Endometrium (tissue), 2 donors: Measurements from ENCODE around the gene UPK1B.

Experiments used
- FAIRE-seq: peaks from 2 replicates; lab custom pipeline; 2012; peaks lifted over from hg19 to GRCh38; lab: Jason Lieb, UNC
- donor health status: control.
- donor health status: control.

UPK1B gene

GRCh38 chr3:119176778-119177177, 3.4 kb downstream of the UPK1B start:
- FAIRE-seq = no peak

DNA sequence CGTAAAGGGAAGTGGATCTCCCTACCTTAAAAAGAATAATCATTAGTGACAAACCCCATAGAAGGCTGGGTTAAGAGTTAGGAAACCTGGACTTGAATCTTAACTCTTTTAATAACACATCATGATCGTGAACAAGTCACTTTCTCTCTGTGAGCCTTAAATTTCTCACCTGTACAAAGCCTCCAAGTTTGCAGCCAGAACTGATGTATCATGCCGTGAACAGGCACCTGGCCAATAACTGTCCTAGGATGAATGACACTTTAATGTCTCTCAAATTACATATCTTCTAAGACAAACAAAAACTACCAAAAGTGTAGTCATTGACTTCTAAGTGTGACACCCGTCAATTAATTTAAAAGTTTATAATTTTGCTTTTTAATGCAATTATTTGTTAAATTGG, 3.9 kb downstream of the UPK1B start:
- FAIRE-seq = no peak

GRCh38 chr3:119181765-119182164, 8.4 kb downstream of the UPK1B start:
- no peak for FAIRE-seq

GRCh38 chr3:119184111-119184510, 10.7 kb downstream of the UPK1B start:
- no peak for FAIRE-seq

DNA sequence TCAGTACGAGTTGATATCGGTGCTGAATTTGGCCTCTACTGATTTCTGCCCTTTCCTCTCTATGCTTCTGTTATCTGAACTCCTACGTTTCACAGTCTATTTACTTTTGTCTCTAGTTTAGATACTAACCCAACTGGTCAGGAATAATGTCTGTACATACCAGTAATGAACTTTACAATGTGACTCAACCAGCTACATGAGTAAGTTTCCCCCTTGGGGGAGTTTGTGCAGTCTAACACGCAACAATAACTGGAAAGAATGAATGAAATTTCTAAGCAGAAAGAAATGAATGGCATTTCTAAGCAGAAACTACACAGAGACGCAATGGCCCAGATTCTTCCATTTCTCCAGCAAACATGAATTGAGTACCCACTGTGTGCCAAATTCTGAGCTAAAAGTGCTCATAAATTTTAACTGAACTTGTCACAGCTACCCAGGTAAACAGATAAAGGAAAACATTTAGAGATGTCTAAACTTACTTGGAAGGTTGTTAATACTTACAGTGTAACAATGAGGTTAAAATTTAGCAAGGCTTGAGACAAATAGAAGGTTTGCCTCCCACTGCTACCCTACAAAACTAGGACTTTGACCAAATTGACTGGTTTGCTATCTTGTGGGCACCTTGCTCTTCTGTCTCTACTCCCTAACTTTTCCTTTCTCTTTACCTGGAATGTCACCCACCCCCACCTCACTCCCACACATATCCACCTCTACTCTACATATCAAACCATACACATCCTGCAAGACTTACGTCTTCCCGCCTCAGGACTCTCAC, 11.6 kb downstream of the UPK1B start:
- FAIRE-seq = no peak

DNA sequence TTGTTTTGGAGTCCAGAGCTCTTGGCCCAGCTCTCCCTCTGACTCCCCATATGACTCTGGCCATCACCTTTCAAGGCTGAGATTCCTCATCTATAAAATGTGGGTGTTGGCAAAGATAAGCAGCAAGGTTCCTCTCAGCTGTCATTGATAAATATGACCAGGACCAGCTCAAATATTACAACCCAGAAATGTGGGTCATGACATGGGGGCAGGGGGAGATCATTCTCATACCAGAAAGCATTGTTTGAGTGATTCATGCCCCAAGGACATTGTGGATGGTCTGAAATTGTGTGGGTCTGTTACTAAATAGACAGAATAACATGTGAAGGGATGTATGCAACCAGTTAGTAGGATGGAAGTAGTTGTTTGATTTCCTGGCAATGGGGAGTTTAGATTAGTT, 13.9 kb downstream of the UPK1B start:
- no peak for FAIRE-seq

DNA sequence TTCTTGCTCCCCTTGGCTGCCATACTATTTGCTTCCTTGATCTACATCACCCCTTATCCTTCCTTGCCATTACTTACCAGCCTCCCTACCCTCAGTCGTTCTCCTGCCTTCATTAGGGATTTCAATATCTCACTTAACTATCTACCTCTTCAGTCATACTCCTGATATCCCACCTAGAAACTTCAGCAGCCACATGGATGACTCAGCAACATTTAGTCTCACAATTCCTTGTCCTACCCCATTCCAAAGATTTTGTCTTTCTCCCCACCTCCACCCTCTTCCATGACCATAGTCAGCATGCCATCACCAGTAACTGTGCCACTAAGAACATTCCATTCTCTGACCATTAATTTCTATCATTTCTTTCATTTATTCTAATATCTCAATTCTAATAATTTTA, 18.4 kb downstream of the UPK1B start:
- FAIRE-seq = no peak

DNA sequence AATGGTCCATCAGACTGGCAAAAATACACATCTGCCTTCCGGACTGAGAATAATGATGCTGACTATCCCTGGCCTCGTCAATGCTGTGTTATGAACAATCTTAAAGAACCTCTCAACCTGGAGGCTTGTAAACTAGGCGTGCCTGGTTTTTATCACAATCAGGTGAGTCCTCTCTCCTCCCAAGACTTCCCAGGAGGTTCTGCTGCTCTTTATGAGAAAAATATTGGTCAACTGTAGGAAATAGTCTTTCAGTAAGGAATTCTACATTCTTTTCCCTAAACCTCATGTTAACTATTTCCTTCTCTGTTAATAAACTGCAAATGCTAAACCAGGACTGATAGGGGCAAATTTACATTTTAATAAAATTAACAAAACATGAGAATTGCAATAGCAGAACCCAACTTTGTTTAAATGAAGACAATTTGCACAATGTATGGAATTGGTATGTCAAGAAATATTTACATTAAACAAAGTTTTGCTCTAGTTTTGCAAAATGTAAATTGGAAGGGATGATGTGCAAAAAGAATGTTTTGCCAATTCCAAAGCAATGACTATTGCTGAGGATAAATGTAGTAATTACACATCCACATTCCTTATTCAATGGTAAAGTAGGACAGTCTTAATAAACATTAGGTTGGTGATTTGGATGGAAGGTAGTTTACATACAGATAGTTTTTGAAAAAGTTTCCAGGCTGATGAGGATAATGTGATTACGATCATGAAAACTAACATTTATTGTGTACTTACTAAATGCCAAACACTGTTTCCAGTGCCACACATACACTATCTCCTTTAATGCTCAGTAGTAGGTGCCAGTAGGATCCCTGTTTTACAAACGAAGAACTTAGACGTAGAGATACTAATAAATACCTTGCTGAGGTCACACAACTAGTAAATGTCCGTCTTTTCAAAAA, 21.1 kb downstream of the UPK1B start:
- no peak for FAIRE-seq

DNA sequence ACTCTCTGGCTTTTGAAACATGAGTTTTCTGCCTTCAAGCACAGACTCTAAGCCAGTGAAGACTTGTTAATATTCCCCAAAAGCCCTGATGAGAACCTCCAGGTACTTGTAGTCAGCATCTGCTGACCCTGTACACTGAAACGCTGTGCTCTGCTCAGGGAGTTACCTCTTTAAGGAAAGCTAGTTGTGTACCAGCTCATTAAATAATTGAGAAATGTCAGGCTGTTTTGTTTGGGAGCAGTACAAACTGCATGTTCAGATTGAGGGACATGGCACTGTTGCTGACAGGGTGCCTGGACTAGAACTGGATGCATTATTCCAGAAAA, 21.7 kb downstream of the UPK1B start:
- no peak for FAIRE-seq

DNA sequence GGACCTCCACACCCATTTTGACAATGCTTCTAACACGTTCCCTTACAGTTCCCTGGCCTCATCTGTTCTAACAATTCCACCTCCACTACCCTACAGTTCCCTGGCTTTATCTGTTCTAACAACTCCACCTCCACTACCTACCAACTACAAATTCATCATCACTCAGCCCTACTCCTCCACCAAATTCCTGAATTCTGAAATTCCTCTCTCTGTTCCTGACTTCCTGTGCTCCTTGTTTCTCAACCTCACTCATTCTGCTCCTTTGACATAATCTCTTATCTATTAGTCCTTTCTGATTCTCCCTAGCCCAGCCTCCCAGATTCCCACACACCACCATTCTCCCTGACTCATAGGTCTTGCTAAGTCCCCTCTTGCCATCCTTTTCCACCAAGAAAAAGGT, 22.5 kb downstream of the UPK1B start:
- FAIRE-seq = no peak

- FAIRE-seq = no peak
Measured at GRCh38 chr3:119205209-119205608, 31.8 kb downstream of the UPK1B start.

DNA sequence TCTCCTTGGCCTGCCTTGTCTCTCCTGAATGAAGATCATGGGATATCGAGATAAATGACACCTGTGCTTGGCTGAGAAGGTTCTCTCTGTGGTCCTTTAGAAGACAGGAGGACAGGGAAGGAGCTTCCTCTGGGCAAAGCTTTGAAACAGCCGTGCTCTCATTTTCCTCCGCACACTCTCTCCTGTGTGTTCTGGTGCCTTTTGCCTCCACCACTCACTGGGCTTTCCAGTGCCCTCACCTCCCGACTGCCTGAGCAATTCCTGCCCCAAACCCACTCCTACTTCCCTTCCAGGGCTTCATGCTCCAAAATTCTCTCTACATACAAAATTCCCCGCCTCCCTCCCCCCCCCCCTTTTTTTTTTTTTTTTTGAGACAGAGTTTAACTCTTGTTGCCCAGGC, 32.3 kb downstream of the UPK1B start:
- FAIRE-seq = no peak

DNA sequence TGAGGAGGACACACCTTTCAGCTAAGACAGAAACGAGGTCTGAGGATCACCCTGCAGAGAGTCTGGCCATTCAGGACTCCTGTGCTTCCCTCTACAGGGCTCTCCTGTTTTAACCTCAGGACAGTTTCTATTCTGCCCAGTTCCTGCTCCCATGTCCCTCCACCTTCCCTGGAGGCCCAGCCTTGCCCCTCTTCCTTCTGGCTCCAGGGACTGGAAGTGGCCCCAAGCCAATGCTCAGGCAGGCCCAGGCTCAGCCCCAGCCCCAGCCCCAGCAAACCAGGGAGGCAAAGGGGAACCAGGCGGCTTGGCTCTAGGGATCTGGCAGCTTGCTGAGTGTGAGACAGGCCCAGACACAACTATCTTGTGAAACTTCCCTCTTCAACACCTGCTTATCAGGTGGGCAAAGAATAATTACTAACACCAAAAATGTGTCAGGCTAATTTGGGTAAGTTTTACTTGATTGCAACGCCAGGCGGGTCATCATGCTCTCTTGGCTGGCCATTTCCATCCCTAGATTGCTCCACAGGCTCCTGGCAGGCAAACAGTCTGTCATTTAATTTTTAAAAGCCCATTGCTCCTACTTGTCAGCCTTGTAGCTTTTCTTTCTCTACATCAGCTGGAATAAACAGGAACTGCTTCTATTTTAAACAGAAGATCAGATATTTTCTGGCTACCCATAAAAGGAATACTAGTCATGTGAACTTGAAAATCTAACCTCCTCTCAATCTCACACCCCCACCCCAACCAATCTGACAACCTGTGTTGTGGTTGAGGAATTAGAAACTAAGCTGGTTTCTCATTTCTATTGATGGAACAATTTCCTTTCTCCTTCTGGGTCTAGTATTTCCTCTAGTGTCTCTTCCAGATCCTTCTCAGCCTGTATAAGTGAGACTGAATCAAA, 33.5 kb downstream of the UPK1B start:
- FAIRE-seq = no peak

DNA sequence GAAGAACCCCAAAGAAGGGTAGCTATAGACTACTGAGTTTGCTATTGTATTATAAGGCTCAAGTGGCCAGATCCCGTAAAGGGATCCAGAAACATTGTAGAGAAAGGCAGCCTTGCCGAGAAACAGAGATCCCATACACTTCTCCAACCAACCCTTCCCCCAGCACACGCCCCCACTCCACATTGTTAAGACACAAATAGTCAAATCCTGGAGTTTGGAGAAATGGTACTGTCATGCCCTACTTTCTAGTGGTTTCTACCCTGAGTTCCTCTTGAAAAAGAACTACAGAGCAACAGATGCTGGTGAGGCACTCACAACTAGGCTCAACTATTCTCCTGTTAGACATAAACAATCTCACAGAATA, 34.1 kb downstream of the UPK1B start:
- FAIRE-seq = no peak

DNA sequence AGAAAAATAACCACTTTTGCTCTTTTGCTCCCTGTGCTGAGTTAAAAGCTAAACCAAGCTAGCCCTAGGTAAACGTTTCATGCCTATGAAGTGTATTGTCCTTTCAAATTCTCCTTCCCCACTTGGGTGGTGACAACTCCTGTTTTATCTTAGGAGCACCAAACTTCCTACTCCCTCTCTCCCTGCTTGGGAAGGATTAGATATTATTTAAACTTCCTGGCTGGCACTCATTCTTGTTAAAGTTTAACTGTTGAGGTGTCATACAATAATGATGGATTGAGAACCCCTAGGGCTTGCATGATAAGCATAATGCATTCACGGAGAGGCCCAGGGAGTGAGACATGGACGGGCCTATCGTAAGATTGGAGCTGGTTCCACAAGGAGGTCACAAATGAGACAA, 37.8 kb downstream of the UPK1B start:
- FAIRE-seq = no peak

- FAIRE-seq = no peak
Measured at GRCh38 chr3:119211803-119212202, 38.4 kb downstream of the UPK1B start.

GRCh38 chr3:119219069-119219468, 45.7 kb downstream of the UPK1B start:
- no peak for FAIRE-seq

GRCh38 chr3:119220198-119220597, 46.8 kb downstream of the UPK1B start:
- FAIRE-seq = no peak

DNA sequence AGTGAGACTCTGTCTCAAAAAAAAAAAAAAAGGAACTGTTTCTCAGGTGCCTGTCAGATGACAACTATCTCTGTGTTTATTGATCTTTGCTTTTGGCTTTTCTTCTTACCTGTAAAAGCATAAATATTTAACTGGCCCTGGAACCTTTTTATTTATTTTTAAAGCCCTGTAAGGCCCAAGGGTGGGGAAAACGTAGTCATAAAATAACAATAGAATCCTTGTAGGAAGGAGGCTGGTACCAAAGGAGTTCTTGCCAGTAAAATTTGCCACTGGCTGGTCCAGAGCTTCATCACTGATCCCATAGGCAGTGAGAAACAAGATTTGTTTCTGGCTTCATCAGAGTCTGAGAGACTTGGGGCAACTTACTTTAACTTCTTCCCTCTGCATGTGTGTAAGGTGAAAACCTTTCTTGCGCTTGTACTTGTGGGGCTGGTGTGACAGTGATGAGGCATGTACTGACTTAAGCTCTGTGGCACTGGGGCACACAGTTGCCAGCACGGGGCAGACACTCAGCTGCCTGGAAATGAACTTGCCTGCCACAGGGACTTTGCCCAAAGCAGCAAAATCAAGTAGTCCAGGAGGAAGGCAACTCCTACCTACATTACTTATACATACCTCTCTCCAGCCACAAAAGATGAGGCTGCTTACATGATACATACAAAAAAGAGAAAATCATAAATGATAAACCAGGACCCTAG, 47.7 kb downstream of the UPK1B start:
- FAIRE-seq = no peak

DNA sequence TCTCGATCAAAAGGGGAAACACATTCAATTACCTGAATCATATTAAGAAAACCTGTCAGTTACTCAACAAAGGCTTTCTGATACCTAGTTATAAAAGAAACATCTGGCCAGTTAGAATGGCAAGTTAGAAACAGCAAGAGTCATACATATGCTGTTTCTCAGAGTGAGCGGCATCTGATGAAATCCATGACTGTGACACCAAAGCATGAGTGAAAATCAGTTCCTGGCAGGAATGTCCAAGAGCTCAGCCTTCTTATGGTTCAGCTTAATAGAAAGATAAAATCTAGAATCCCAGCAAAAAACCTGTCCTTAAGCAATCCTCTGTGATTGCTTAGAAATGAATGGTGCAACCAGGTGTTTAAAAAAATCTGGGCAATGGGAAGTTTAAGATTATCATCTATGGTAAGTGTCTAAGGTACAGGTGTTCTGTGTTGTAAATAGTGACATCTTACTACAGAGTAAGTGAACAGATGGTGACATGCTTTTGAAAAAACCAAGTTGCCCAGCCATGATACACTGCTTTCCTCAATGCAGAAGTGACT, 48.5 kb downstream of the UPK1B start:
- no peak for FAIRE-seq

- FAIRE-seq = no peak
Measured at GRCh38 chr3:119222391-119222790, 49.0 kb downstream of the UPK1B start.

DNA sequence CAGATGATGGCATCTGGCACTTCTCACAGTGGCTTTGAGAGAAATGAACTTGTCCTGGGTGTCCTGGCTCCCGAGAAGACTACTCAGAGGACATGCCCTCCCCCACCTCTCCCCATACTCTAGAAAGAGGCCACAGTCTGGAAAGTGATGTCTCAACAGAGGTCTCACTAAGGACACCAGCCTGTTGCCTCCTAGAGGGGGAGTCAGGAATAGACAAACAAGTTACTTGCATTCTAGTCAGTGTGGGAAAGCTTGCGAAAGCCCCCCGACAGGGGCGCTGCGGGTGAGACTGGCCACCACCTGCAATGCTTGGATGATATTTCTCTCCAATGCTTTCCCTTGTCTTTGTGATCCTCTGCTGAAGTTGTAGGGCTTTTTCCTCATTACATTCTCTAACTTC, 50.1 kb downstream of the UPK1B start:
- no peak for FAIRE-seq
